WTC11 (cell line): Measurements from ENCODE around the gene PDZD2. TPM values are rescaled to one million over a fixed set of nuclear protein-coding genes. Genes with fewer than 3 reads are reported as not detected.

ENCODE experiments used
- ATAC-seq: fragments of 200-7000 bp; cut with Tn5 transposase; 2 replicates; pipeline ENCODE4 v1.10.0; 2021; ENCODE audit warnings: mild to moderate bottlenecking, moderate library complexity
- CTCF ChIA-PET: fragments of 300-600 bp; sonication (Branson Sonifier 250); formaldehyde crosslinking; loops from one replicate; lab custom pipeline; 2021; ENCODE audit warnings: antibody characterized with exemption; lab: Charles Lee
- POLR2A ChIA-PET: fragments of 350-600 bp; sonication (Branson Sonifier 250); formaldehyde crosslinking; loops from one replicate; lab custom pipeline; 2021; ENCODE audit warnings: antibody characterized with exemption; lab: Charles Lee
- DNase-seq: peaks from one replicate; pipeline ENCODE4 v3.0.0; 2021; ENCODE audit warnings: low spot score
- H3K27ac Mint-ChIP-seq: 2 replicates; pipeline ENCODE4 v1.8.0; 2021; ENCODE audit warnings: mixed read lengths
- H3K27me3 Mint-ChIP-seq: 2 replicates; pipeline ENCODE4 v1.8.0; 2021; ENCODE audit warnings: low read depth, mild to moderate bottlenecking, moderate library complexity, mixed read lengths
- H3K36me3 Mint-ChIP-seq: 2 replicates; pipeline ENCODE4 v1.8.0; 2021; ENCODE audit warnings: mixed read lengths
- H3K4me1 Mint-ChIP-seq: 2 replicates; pipeline ENCODE4 v1.8.0; 2022; ENCODE audit warnings: mixed read lengths
- H3K4me3 Mint-ChIP-seq: 2 replicates; pipeline ENCODE4 v1.8.0; 2021; ENCODE audit warnings: mild to moderate bottlenecking, moderate library complexity, mixed read lengths
- H3K9me3 Mint-ChIP-seq: 2 replicates; pipeline ENCODE4 v1.8.0; 2021; ENCODE audit warnings: mixed read lengths
- AR ChIP-seq: fragments of 250-450 bp; sonication (Bioruptor Pico); IDR thresholded peaks from 2 replicates; pipeline ENCODE4 v1.9.0; 2021; ENCODE audit warnings: mild to moderate bottlenecking
- ARID4B ChIP-seq: sonication (generic); formaldehyde crosslinking; IDR thresholded peaks from 2 replicates; pipeline ENCODE4 v1.8.0; 2023; ENCODE audit warnings: missing genetic modification reagents, mild to moderate bottlenecking, borderline replicate concordance
- CDX4 ChIP-seq: fragments of 250-450 bp; sonication (Bioruptor Pico); IDR thresholded peaks from 2 replicates; pipeline ENCODE4 v1.9.0; 2021; ENCODE audit warnings: moderate library complexity, mild to moderate bottlenecking, inconsistent platforms, borderline replicate concordance
- CREM ChIP-seq: sonication (generic); formaldehyde crosslinking; IDR thresholded peaks from 2 replicates; pipeline ENCODE4 v1.8.1; 2022; ENCODE audit warnings: mild to moderate bottlenecking, missing genetic modification reagents, moderate library complexity
- ELF4 ChIP-seq: sonication (generic); formaldehyde crosslinking; IDR thresholded peaks from 2 replicates; pipeline ENCODE4 v1.8.1; 2022; ENCODE audit warnings: low read depth, mild to moderate bottlenecking, moderate library complexity, missing genetic modification reagents
- HMGXB4 ChIP-seq: sonication (generic); formaldehyde crosslinking; IDR thresholded peaks from 2 replicates; pipeline ENCODE4 v1.8.1; 2023; ENCODE audit warnings: mild to moderate bottlenecking, moderate library complexity, missing genetic modification reagents
- JAZF1 ChIP-seq: fragments of 250-450 bp; sonication (Bioruptor Pico); IDR thresholded peaks from 2 replicates; pipeline ENCODE4 v1.9.0; 2021; ENCODE audit warnings: moderate library complexity, mild to moderate bottlenecking, inconsistent platforms
- MLX ChIP-seq: sonication (generic); formaldehyde crosslinking; IDR thresholded peaks from 2 replicates; pipeline ENCODE4 v1.8.1; 2023; ENCODE audit warnings: mild to moderate bottlenecking, missing genetic modification reagents, moderate library complexity
- NFATC4 ChIP-seq: fragments of 250-450 bp; sonication (Bioruptor Pico); IDR thresholded peaks from 2 replicates; pipeline ENCODE4 v1.9.0; 2021; ENCODE audit warnings: mild to moderate bottlenecking
- NR3C1 ChIP-seq: sonication (generic); formaldehyde crosslinking; conservative IDR thresholded peaks from 2 replicates; pipeline ENCODE4 v1.8.1; 2023; ENCODE audit warnings: low read depth, mild to moderate bottlenecking, missing genetic modification reagents
- PRRX2 ChIP-seq: fragments of 250-450 bp; sonication (Bioruptor Pico); IDR thresholded peaks from 2 replicates; pipeline ENCODE4 v1.8.0; 2021; ENCODE audit warnings: mild to moderate bottlenecking
- SP1 ChIP-seq: sonication (generic); formaldehyde crosslinking; conservative IDR thresholded peaks from 2 replicates; pipeline ENCODE4 v1.8.1; 2022; ENCODE audit warnings: missing genetic modification reagents
- STAT6 ChIP-seq: sonication (generic); formaldehyde crosslinking; conservative IDR thresholded peaks from 2 replicates; pipeline ENCODE4 v1.8.1; 2023; ENCODE audit warnings: mild to moderate bottlenecking, low read depth, missing genetic modification reagents, moderate library complexity
- TCF7 ChIP-seq: sonication (generic); formaldehyde crosslinking; IDR thresholded peaks from 2 replicates; pipeline ENCODE4 v1.8.0; 2022; ENCODE audit warnings: mild to moderate bottlenecking, low read depth, missing genetic modification reagents, moderate library complexity
- ZNF219 ChIP-seq: sonication (generic); formaldehyde crosslinking; IDR thresholded peaks from 2 replicates; pipeline ENCODE4 v1.8.0; 2023; ENCODE audit warnings: missing genetic modification reagents, mild to moderate bottlenecking, borderline replicate concordance
- ZNF396 ChIP-seq: fragments of 250-450 bp; sonication (Bioruptor Pico); IDR thresholded peaks from 2 replicates; pipeline ENCODE4 v1.8.0; 2021; ENCODE audit warnings: mild to moderate bottlenecking, moderate library complexity, borderline replicate concordance
- total RNA-seq: library from RNA; stranded (reverse); gene quantifications from 3 replicates; pipeline ENCODE4 v1.2.3, GENCODE V29; 2021

The PDZD2 gene
- total RNA-seq, 1 experiment from 2014 or later = 11.4 TPM

- ATAC-seq (peak; percentile 79), DNase-seq (no peak)
- TF ChIP-seq HMGXB4 = no peak
- no peak for TF ChIP-seq PRRX2 (CRISPR knock-in tag)
- no peak for TF ChIP-seq ELF4 (CRISPR knock-in tag)
- no peak for TF ChIP-seq JAZF1 (CRISPR knock-in tag)
- no peak for TF ChIP-seq NR3C1 (CRISPR knock-in tag)
- TF ChIP-seq ZNF219 = no peak
- no peak for TF ChIP-seq ARID4B (CRISPR knock-in tag)
- TF ChIP-seq CDX4 (CRISPR knock-in tag) = no peak
- TF ChIP-seq ZNF396 (CRISPR knock-in tag) = no peak
- no peak for TF ChIP-seq TCF7 (CRISPR knock-in tag)
- no peak for TF ChIP-seq CREM (CRISPR knock-in tag)
- no peak for TF ChIP-seq STAT6 (CRISPR knock-in tag)
- TF ChIP-seq SP1 (CRISPR knock-in tag) = no peak
- TF ChIP-seq MLX (CRISPR knock-in tag) = no peak
- no peak for TF ChIP-seq NFATC4 (CRISPR knock-in tag)
- TF ChIP-seq AR (CRISPR knock-in tag) = no peak
- POLR2A ChIA-PET = no interaction called here
- Mint-ChIP-seq H3K27me3 (no peaks in the 10 kb centered on the region), H3K9me3 (no peaks in the 10 kb centered on the region), H3K4me3 (no peak overlapping the region), H3K4me1 (peaks cover 14% of the 10 kb centered on the region), H3K27ac (peak overlapping the region; percentile 49; the same call in 1 of the 2 replicates), H3K36me3 (no peaks in the 10 kb centered on the region)
- CTCF ChIA-PET = interaction anchor here (1.4 to 1.7 kb wide), 2 partner anchors 96 to 155 kb away, joined by 4 to 5 read pairs; no protein-coding TSS in a partner anchor
These were observed 282.9 kb downstream of the PDZD2 start for GRCh38 chr5:31921852-31922305.
